Hematopoietic multipotent progenitor cell treated with erythropoietin and hydrocortisone succinate and interleukin-3 and kit ligand, for 6 days (in vitro differentiated cells): ENCODE measurements around the gene SPEG.
A peak's percentile ranks its signal among the peaks of the same experiment; 100 is the strongest.
"Not testable (repeated sequence)": the region's sequence is repeated elsewhere in the genome, so short reads cannot be mapped to it uniquely, and the experiment has no call there.

Experiments
- DNase-seq: peaks from one replicate; pipeline ENCODE4 v3.0.0-alpha.2; 2015

SPEG gene

GRCh38 chr2:219434718-219435525 is at the start of gene SPEG:
TSS of gene SPEG (plus strand) at chr2:219434843. CDS start at chr2:219434978, 135 bp downstream.
- no peak for DNase-seq

DNA sequence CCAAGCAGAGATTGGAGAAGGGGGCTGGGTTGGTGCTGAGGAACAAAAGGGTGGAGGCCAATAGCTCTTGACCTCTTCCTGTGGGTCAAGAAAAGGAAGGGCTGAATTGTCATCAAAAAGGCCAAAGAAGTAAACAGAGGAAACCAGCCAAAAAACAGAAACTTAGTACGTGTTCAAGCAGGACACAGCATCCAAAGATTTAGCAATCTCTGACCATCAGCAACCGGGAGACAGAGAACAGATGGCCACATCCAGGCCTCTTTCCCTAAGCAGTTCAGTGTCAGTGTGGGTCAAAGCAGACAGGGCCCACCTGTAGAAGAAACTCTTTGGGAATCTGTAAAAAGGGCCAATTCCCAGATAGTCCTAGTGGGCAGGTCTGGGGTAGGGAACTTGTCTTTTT is 49.8 kb upstream of the SPEG start:
- DNase-seq: no peak

- DNase-seq: no peak
These were observed 48.6 kb upstream of the SPEG start for GRCh38 chr2:219385958-219386520.

GRCh38 chr2:219386532-219387280 is 47.9 kb upstream of the SPEG start:
- DNase-seq: peak; percentile 44

DNA sequence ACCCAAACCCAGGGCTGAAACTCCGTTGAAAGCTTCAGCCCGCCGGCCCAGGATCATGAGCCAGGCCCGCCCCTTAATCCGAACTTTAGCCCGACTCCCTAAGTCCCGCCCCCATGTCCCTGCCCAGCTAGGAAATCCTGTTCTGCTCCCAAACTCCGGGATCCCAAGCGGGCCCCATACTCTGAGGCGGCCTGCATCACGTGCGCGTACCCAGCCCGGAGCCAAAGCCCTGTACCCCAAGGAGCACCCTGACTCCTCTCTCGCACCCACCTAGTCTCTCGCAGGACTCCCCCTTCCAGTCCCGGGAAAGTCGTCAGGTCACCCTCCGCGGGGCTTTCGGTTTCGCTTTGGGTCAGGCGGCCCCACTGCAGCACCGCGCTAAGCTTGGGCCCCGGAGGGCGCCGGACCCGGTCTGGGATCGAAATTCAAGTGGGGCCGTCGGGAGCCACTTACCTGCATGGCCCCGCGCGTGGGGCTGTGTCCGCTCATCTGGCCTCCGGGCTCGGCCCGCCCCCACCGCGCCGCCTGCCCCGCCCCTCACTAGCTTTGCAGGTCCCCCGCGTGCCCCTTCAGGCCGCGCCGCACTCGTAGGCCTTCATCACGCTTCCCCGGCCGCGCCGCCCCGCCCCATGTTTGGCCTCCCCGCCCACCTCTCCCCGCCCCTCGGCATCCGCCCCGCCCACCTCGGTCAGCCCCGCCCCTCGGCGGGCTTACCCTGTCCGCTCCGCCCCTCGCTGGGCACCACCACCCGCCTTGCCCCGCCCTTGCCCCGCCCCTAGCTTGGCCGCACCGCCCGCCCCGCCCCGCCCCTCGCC is 47.1 kb upstream of the SPEG start, which contains the start of gene DNPEP:
Gene DNPEP, minus strand, starts transcription at position 607 of the 815 bp plus-strand sequence. Its CDS starts 118 bp downstream, at position 489.
- DNase-seq: peak; percentile 93

- DNase-seq: peak; percentile 96
These were observed 46.3 kb upstream of the SPEG start for GRCh38 chr2:219388121-219388906.

GRCh38 chr2:219388907-219389156 is 45.8 kb upstream of the SPEG start:
- DNase-seq: no peak

- DNase-seq: no peak
These were observed 41.9 kb upstream of the SPEG start for GRCh38 chr2:219392754-219393153.

- DNase-seq: not testable (repeated sequence)
These were observed 39.6 kb upstream of the SPEG start for GRCh38 chr2:219395056-219395455.

DNA sequence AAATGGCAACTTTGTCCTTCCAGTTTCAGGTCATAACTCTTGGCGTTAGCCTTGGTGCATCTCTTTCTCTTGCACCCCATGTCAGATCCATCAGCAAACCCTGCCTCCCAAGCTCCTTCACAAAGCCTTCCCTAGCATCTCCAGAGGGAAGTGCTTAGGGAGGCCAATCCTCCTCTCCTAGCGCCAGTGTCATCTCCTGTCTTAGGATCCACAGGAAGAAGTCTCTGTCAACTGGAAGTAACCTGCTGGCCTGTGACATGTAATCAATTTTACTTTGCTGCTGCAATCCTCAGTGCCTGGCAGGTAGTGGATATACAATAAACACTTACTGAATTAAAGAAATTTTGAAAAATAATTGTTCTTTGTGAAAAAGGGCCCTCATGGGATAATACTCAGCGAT is 39.0 kb upstream of the SPEG start:
- DNase-seq: no peak

DNA sequence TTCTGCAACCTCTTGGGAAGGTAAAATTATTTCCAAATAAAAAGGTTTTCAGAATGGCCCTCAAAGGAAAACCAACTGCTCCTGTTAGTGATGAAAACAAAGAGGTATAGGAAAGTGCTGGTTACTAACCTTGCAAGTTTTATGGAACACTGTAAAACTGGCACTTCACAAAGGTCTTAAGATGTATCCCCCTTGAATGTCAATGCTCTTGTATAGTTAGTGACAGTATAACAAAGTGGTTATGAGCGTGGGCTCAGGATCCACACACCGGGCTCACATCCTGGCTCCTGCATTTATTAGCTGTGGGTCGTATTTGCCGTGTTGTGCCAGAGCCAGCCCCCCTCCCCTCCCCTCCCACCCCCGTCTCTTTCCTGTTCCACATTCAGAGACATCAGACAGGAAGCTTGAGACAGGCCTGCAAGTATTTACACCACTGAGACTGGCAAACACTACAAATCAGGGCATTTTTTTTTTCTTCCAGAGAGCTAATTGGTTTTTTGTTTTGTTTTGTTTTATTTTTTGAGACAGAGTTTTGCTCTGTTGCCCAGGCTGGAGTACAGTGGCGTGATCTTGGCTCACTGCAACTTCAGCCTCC is 37.7 kb upstream of the SPEG start:
- no peak for DNase-seq

DNA sequence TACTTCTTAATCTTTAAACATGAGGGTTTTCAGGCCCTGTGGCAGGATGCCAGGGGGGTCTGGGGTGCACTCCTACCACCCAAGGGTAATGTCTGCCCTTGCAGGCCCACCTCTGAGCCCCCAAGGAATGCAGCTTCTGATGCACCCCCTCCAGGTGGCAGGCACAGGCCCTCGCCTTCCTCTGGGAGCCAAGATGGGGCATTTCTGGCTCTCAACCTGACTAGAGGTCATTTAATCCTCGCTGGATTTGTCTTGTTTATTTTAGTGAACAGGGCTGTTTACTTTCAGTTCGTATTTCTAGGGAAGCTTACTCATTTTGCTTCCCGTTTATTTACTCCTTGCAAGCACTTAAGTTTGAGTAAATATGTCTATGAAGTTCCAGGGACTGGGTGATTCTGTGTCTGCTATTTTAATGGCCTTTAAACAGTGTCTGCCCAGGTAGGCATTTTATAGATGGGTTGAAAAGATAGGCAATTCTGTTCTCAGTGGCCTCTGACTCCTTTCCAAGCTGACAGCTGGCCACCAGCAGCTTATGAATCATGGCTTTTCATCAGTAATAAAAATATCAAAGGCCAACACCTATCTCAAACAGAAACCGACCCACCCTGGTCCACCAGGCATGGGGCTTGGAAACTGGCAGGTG is 35.8 kb upstream of the SPEG start:
- DNase-seq: no peak

- no peak for DNase-seq
These were observed 34.7 kb upstream of the SPEG start for GRCh38 chr2:219399716-219400478.

DNA sequence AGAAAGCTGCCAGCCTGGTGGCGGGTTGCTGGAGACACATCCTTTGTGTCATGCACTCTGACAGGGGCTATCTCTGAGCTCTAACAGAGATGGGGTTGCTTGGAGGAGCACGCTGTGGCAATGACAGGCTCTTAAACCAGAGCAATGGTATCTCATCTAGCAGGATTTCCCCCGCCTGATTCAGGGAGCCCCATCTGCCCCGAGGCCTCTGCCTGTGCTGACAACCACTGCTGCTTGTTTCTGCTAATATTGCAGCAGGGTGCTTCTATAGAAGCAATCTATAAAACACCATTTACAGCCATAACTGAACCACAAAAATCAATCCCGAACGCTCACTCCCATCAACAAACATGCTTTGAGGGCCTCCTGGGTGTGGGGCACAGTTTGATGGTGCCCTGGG is 34.1 kb upstream of the SPEG start:
- no peak for DNase-seq

GRCh38 chr2:219401606-219402005 is 33.0 kb upstream of the SPEG start:
- DNase-seq: no peak

GRCh38 chr2:219402665-219403515 is 31.8 kb upstream of the SPEG start:
- peak; percentile 90 for DNase-seq

GRCh38 chr2:219403861-219404260 is 30.8 kb upstream of the SPEG start:
- DNase-seq: no peak

GRCh38 chr2:219404291-219404910 is 30.2 kb upstream of the SPEG start:
- no peak for DNase-seq

DNA sequence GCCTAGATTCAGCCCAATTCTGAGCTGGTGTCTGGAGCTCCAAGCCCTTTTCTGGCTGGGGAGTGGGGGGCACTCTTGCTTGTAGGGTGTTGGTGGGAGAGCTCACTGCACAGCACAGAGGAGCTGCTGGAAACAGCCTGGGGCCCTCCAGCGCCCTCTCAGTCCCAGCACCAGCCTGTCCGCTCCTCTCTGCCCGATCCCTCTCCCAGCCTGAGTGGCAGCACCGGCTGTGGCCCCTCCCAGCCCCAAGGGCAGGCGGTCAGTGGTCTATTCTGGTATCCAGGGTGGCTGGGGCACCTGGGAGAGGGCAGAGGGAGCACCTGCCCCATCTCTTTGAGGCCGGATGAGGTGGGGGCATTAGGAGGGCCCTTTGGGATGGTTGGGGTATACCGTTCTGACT is 29.7 kb upstream of the SPEG start:
- DNase-seq: no peak
